Loucy (cell line): ENCODE measurements around the gene UBA5.

Experiments
- EZH2phosphoT487 ChIP-seq: fragments of 200-600 bp; IDR thresholded peaks from 2 replicates; pipeline ENCODE4 v1.6.1; 2018; ENCODE audit warnings: antibody characterized with exemption, mild to moderate bottlenecking, moderate library complexity, borderline replicate concordance
- TF ChIP-seq, protein P1 (sequence below): fragments of 200-600 bp; sonication (generic); conservative IDR thresholded peaks from 2 replicates; pipeline ENCODE4 v1.5.1; 2014; ENCODE audit warnings: mild to moderate bottlenecking, antibody characterized with exemption, low read length

- TF ChIP-seq, protein P1, sequence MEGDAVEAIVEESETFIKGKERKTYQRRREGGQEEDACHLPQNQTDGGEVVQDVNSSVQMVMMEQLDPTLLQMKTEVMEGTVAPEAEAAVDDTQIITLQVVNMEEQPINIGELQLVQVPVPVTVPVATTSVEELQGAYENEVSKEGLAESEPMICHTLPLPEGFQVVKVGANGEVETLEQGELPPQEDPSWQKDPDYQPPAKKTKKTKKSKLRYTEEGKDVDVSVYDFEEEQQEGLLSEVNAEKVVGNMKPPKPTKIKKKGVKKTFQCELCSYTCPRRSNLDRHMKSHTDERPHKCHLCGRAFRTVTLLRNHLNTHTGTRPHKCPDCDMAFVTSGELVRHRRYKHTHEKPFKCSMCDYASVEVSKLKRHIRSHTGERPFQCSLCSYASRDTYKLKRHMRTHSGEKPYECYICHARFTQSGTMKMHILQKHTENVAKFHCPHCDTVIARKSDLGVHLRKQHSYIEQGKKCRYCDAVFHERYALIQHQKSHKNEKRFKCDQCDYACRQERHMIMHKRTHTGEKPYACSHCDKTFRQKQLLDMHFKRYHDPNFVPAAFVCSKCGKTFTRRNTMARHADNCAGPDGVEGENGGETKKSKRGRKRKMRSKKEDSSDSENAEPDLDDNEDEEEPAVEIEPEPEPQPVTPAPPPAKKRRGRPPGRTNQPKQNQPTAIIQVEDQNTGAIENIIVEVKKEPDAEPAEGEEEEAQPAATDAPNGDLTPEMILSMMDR, result no peak
- TF ChIP-seq EZH2phosphoT487, result no peak
These were observed 43.3 kb upstream of the UBA5 start for GRCh38 chr3:132616780-132617179.
